ENCODE data around the gene DIPK2A.

GRCh38 chr3:143955113-143955512, 16.5 kb upstream of the DIPK2A start:
- no peak for TF ChIP-seq CTCF (IDR thresholded peaks at IDR 0.05; ENCODE audit: poor library complexity, severe bottlenecking)
- no peak for TF ChIP-seq EZH2 (IDR thresholded peaks at IDR 0.05; ENCODE audit: borderline replicate concordance, insufficient read depth, low read length, poor library complexity, severe bottlenecking)
- TF ChIP-seq POLR2AphosphoS5 (IDR thresholded peaks at IDR 0.05), result no peak
- TF ChIP-seq EP300 (conservative IDR thresholded peaks at IDR 0.05; ENCODE audit: poor library complexity, severe bottlenecking), result no peak
- TF ChIP-seq MXI1 (conservative IDR thresholded peaks at IDR 0.05; ENCODE audit: poor library complexity, severe bottlenecking), result no peak
- no peak for TF ChIP-seq SMC3 (conservative IDR thresholded peaks at IDR 0.05; ENCODE audit: poor library complexity)
- no peak for TF ChIP-seq RAD21 (conservative IDR thresholded peaks at IDR 0.05)

Measured in neural cell (in vitro differentiated cells).